HEK293 (cell line): ENCODE data around the gene ABI3BP.

Experiments used
- CTCF ChIA-PET: fragments of 350-600 bp; formaldehyde crosslinking; extraction: SDS; loops from one replicate; lab custom pipeline; 2021; ENCODE audit warnings: antibody characterized with exemption; lab: Yijun Ruan, JAX
- POLR2A ChIA-PET: fragments of 300-600 bp; formaldehyde crosslinking; extraction: SDS; loops from one replicate; lab custom pipeline; 2020; ENCODE audit warnings: antibody characterized with exemption, inconsistent platforms; lab: Yijun Ruan, JAX
- H3K27ac ChIP-seq: fragments of 200-500 bp; sonication (Bioruptor generic); 2 replicates; pipeline ENCODE4 v1.5.1; 2014; ENCODE audit warnings: low read depth, low read length, control low read depth, inconsistent platforms; ENCODE audit errors: extremely low read depth
- H3K36me3 ChIP-seq, 2 experiments: fragments of 200-500 bp in 1 of 2; sonication (Bioruptor generic) in 1 of 2; 1 replicate in 1 of 2; 2 replicates in 1 of 2; pipeline ENCODE4 v1.5.1; 2014 to 2017; ENCODE audit warnings: inconsistent platforms in 2 of 2, low read length in 2 of 2; ENCODE audit not compliant: control insufficient read depth in 2 of 2, insufficient read depth in 1 of 2
- H3K4me1 ChIP-seq: fragments of 200-500 bp; sonication (Bioruptor generic); 2 replicates; pipeline ENCODE4 v1.5.1; 2014; ENCODE audit warnings: mild to moderate bottlenecking, low read length, inconsistent platforms; ENCODE audit not compliant: control insufficient read depth, insufficient read depth
- H3K4me3 ChIP-seq: 2 replicates; pipeline ENCODE4 v1.5.1; 2011; ENCODE audit warnings: low read depth, mild to moderate bottlenecking, control low read depth, low read length, moderate library complexity
- H3K9me3 ChIP-seq: fragments of 200-500 bp; sonication (Bioruptor generic); 2 replicates; pipeline ENCODE4 v1.5.1; 2014; ENCODE audit warnings: low read depth, low read length, inconsistent platforms; ENCODE audit not compliant: control insufficient read depth, insufficient read depth
- BCL6B ChIP-seq: fragments of 450-650 bp; formaldehyde crosslinking; IDR thresholded peaks from 2 replicates; pipeline ENCODE4 v1.5.1; 2017; ENCODE audit warnings: missing biosample characterization, missing genetic modification characterization
- GLIS1 ChIP-seq: fragments of 450-650 bp; formaldehyde crosslinking; IDR thresholded peaks from 2 replicates; pipeline ENCODE4 v1.5.1; 2016; ENCODE audit warnings: missing biosample characterization, missing genetic modification characterization
- HOXC10 ChIP-seq: sonication (generic); formaldehyde crosslinking; IDR thresholded peaks from 2 replicates; pipeline ENCODE4 v1.8.1; 2023; ENCODE audit warnings: mild to moderate bottlenecking, missing genetic modification reagents
- TRIM28 ChIP-seq: IDR thresholded peaks from 2 replicates; pipeline ENCODE4 v1.6.1; 2011; ENCODE audit warnings: low read length, control low read depth, borderline replicate concordance
- ZBTB21 ChIP-seq: fragments of 450-650 bp; formaldehyde crosslinking; IDR thresholded peaks from 2 replicates; pipeline ENCODE4 v1.5.1; 2017; ENCODE audit warnings: missing biosample characterization, missing genetic modification characterization
- ZNF138 ChIP-seq: fragments of 450-650 bp; formaldehyde crosslinking; IDR thresholded peaks from 2 replicates; pipeline ENCODE4 v1.5.1; 2016; ENCODE audit warnings: missing biosample characterization, missing genetic modification characterization, borderline replicate concordance
- ZNF18 ChIP-seq: fragments of 450-650 bp; formaldehyde crosslinking; IDR thresholded peaks from 2 replicates; pipeline ENCODE4 v1.5.1; 2016; ENCODE audit warnings: missing biosample characterization, missing genetic modification characterization
- ZNF184 ChIP-seq: fragments of 450-650 bp; IDR thresholded peaks from 2 replicates; pipeline ENCODE4 v1.5.1; 2018; ENCODE audit warnings: missing biosample characterization, mild to moderate bottlenecking, missing genetic modification characterization
- ZNF223 ChIP-seq: fragments of 450-650 bp; formaldehyde crosslinking; IDR thresholded peaks from 2 replicates; pipeline ENCODE4 v1.5.1; 2016; ENCODE audit warnings: missing biosample characterization, missing genetic modification characterization
- ZNF292 ChIP-seq: fragments of 450-650 bp; formaldehyde crosslinking; IDR thresholded peaks from 2 replicates; pipeline ENCODE4 v1.5.1; 2016; ENCODE audit warnings: low read depth, missing biosample characterization, missing genetic modification characterization, borderline replicate concordance
- ZNF362 ChIP-seq: fragments of 450-650 bp; formaldehyde crosslinking; IDR thresholded peaks from 2 replicates; pipeline ENCODE4 v1.5.1; 2016; ENCODE audit warnings: missing biosample characterization, missing genetic modification characterization
- ZNF449 ChIP-seq: fragments of 450-650 bp; formaldehyde crosslinking; IDR thresholded peaks from 2 replicates; pipeline ENCODE4 v1.5.1; 2017; ENCODE audit warnings: missing biosample characterization, mild to moderate bottlenecking, missing genetic modification characterization, moderate library complexity
- ZNF585B ChIP-seq: fragments of 450-650 bp; formaldehyde crosslinking; IDR thresholded peaks from 2 replicates; pipeline ENCODE4 v1.5.1; 2016; ENCODE audit warnings: missing biosample characterization, missing genetic modification characterization

The ABI3BP gene

GRCh38 chr3:100915706-100916495 lies 77.3 kb downstream of the ABI3BP start:
- no peak for TF ChIP-seq ZNF362
- no peak for TF ChIP-seq BCL6B
- Histone ChIP-seq H3K27ac (no peak overlapping the region), H3K4me1 (no peaks in the 10 kb centered on the region), H3K9me3 (no peaks in the 10 kb centered on the region), H3K36me3 (no peaks in the 10 kb centered on the region), H3K4me3 (no peak overlapping the region)
- CTCF ChIA-PET, result no interaction called here
- POLR2A ChIA-PET, result no interaction called here

- TF ChIP-seq ZNF292 (tag by site-specific recombination) (no peak), TRIM28 (no peak), HOXC10 (CRISPR knock-in tag) (no peak), GLIS1 (tag by site-specific recombination) (no peak), ZNF585B (no peak), ZNF138 (tag by site-specific recombination) (no peak)
- H3K4me1 ChIP-seq, result no peaks in the 10 kb centered on the region
- H3K27ac ChIP-seq, result no peak overlapping the region
- POLR2A ChIA-PET, result no interaction called here
- no peaks in the 10 kb centered on the region for H3K9me3 ChIP-seq
- no peaks in the 10 kb centered on the region for H3K36me3 ChIP-seq
- H3K4me3 ChIP-seq, result no peak overlapping the region
- CTCF ChIA-PET, result no interaction called here
These were observed 79.2 kb downstream of the ABI3BP start for GRCh38 chr3:100913870-100914648.

- no peaks in the 10 kb centered on the region for H3K9me3 ChIP-seq
These were observed 80.2 kb downstream of the ABI3BP start for GRCh38 chr3:100912976-100913545.

More at GRCh38 chr3:100912976-100913545, 80.2 kb downstream of the ABI3BP start:
- Histone ChIP-seq H3K36me3 (no peaks in the 10 kb centered on the region), H3K4me1 (no peaks in the 10 kb centered on the region), H3K27ac (no peak overlapping the region), H3K4me3 (no peak overlapping the region)
- POLR2A ChIA-PET, result no interaction called here
- TF ChIP-seq ZNF18 (tag by site-specific recombination), result no peak
- no peak for TF ChIP-seq ZNF223
- no peak for TF ChIP-seq ZNF449 (tag by site-specific recombination)
- no peak for TF ChIP-seq ZBTB21 (tag by site-specific recombination)
- TF ChIP-seq ZNF184 (tag by site-specific recombination), result no peak
- CTCF ChIA-PET, result no interaction called here
